Stimulated activated CD8-positive, alpha-beta memory T cell treated with anti-CD3 and anti-CD28 coated beads, Interleukin-2, amount 100 ng/mL, for 48 hours (primary cell): ENCODE measurements around the gene GAPVD1.
"Not testable (repeated sequence)": the region's sequence is repeated elsewhere in the genome, so short reads cannot be mapped to it uniquely, and the experiment has no call there.

Experiments
- DNase-seq, 2 donors: peaks; one replicate each; pipeline ENCODE4 v3.0.0-alpha.2; 2020; ENCODE audit warnings: low read depth in 2 of 2

GAPVD1 gene

DNA sequence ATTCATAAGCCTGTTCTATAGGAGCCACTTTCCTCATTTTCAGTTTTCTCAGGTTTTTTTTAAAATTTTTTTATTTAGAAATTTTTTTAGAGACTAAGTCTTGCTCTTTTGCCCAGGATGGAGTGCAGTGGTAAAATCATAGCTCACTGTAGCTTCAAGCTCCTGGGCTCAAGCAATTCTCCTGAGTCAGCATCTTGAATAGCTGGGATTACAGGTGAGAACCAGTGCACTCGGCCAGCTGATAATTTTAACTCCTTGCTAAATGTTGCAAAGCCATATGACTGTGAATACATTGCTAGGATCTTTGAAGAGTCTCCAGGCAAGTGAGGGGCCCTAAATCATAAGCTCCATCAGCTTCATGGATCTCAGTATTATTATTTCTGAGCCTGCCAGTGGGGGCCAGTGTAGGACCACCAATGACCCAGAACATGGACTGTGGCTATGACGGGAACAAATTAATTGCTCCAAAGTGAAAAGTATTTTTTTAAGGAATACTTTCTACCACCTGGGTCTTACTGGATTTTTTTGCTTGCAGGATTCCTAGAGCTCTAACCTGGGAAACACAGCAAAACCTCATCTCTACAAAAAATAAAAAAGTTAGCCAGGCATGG, 5.7 kb upstream of the GAPVD1 start:
- DNase-seq, result no peak

- no peak for DNase-seq
These were observed 3.4 kb upstream of the GAPVD1 start for GRCh38 chr9:125258160-125258785.

- DNase-seq, result no peak
These were observed 2.6 kb upstream of the GAPVD1 start for GRCh38 chr9:125258832-125259534.

- DNase-seq, result no peak
These were observed 1.1 kb upstream of the GAPVD1 start for GRCh38 chr9:125260561-125260960.

GRCh38 chr9:125262294-125262991, 817 bp downstream of the GAPVD1 start:
- no peak for DNase-seq

- not testable (repeated sequence) for DNase-seq
These were observed 2.4 kb downstream of the GAPVD1 start for GRCh38 chr9:125264068-125264467.

DNA sequence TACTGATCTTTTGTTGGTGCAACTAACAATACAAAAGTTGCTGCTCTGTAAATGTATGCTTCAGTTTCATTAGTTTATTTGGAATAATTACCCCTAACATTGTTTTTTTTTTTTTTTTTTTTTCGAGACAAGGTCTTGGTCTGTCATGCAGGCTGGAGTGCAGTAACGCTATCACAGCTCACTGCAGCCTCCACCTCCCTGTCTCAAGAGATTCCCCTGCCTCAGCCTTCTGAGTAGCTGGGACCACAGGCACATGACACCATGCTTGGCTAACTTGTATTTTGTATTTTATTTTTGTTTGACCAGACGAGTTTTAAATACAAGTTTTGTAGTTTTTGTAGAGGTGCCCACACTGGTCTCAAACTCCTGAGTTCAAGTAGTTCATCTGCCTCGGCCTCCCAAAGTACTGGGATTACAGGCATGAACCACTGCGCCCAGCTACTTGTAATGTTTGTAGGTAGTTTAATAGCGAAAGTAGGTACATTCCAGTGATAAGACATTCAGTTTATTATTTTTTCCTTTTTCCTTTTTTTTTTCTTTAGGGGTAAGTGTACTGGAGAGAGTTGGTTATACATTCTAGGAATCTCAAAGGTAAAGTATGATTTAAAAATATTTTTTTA, 6.9 kb downstream of the GAPVD1 start:
- DNase-seq, result no peak

DNA sequence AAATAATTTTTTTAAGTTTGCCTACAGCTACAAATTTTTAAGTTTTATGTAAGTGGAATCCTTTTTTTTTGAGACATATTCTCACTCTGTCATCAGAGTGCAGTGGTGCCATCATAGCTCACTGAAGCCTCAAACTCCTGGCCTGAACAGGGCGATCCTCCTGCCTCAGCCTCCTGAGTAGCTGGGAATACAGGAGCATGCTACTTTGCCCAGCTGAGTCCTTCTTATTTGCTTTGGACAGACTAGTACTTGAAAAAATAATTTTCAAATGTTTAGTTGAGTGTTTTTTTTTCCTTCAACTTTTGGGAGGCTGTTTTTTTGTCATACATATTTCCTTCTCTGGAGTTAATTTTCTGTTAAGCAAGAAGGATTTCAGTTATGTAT, 7.4 kb downstream of the GAPVD1 start:
- DNase-seq, result no peak

- DNase-seq, result no peak
These were observed 9.5 kb downstream of the GAPVD1 start for GRCh38 chr9:125271081-125271480.

DNA sequence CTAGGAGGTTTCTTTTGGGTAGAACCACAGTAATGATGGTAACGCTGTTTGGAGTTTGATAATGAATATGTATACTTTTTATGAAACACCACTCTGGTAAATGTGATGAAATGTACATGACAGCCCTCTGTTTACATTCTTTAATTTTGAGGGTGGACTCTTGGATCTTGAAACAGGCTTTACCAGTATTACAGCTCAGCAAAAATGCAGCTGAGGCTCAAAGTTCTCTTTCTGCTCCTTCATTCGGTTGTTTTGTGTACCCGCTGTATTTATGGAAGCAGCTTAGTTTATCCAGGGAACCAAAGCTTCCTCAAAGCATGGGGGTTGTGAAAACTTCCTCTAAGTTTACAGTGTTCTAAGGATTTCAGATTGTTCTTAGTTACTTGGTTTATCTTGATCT, 11.1 kb downstream of the GAPVD1 start:
- no peak for DNase-seq

- no peak for DNase-seq
These were observed 15.1 kb downstream of the GAPVD1 start for GRCh38 chr9:125276771-125277170.

- no peak for DNase-seq
These were observed 15.8 kb downstream of the GAPVD1 start for GRCh38 chr9:125277411-125277810.

DNA sequence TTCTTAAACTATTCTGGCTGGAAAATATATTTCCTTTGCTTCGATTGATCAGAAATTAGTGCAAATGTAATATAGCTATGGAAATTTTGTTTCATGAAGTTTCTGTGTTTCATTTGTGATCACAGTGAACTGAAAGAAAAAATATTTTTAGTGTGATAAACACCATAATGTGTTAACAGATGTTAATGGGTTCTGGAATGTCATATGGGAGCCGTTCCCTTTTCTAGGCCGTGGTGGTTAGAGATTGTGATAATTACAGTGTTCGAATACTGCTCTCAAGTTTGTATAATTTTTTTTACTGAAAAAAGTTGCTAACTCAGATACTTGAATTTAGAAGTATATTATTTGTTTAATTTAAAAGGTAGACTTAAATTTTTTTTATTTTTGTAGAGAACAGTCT, 19.3 kb downstream of the GAPVD1 start:
- DNase-seq, result no peak

DNA sequence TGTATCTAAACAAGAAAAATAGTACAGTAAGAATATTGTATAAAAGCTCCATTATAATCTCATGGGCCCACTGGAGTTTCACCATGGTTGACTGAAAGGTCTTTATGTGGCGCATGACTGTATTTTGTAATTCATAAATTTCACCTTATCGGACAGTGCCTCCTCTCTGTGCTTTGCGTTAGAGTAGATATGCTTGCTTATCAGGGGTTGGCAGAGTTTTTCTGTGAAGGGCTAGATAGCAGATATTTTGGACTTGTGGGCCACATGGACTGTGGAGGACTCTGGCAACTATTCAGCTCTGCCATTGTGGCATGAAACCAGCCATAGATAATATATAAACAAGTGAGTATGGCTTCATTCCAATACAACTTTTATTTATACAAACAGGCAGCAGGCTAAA, 23.2 kb downstream of the GAPVD1 start:
- no peak for DNase-seq

GRCh38 chr9:125286935-125287433, 25.4 kb downstream of the GAPVD1 start:
- not testable (repeated sequence) for DNase-seq

DNA sequence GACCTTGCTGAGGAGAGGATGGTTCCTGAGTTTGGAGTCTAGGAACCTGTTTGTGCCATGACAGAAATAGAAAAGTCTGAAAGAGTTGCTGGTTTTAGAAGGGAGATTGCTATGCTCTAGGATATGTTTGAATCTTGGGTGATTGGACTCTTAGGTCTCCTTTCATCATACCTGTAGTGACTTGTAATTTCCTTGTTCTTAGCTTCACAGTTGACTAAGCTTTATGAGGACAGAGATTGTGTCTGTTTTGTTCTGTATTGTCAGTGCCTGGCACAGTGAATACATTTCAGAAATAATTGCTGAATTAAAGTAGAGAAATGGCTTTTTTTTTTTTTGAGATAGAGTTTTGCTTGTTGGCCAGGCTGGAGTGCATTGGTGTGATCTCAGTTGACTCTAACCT, 31.5 kb downstream of the GAPVD1 start:
- DNase-seq, result no peak

DNA sequence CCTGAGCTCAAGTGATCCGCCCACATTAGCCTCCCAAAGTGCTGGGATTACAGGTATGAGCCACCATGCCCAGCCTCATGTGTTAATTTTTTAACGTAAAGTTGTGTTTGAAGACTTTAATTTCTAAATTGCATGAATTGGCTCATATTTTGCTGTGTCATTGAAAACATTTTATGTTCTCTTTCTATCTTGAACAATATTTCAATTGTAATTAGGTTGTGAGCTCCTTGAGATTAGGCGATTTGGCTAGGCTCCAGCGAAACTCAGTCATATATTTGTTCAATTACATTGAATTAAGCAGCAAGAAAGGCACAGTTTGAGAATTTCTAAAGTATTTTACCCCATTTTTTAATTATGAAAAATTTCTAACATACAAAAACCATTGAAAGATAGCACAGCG, 34.0 kb downstream of the GAPVD1 start:
- DNase-seq, result no peak

GRCh38 chr9:125296843-125297372, 35.3 kb downstream of the GAPVD1 start:
- no peak for DNase-seq

DNA sequence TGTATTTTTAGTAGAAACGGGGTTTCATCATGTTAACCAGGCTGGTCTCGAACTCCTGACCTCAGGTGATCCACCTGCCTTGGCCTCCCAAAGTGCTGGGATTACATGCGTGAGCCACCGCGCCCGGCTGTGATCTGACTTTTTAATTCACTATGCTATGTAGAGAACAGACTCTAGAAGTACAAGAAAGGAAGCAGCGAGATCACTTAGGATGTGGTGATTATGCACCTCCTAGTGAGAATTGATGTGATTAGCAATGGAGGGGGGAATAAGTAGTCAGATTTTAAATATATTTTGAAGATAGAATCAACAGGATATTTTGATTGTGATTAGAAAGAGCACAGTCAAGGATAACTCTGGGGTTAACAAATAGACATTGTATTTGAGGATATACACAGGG, 36.3 kb downstream of the GAPVD1 start:
- no peak for DNase-seq

DNA sequence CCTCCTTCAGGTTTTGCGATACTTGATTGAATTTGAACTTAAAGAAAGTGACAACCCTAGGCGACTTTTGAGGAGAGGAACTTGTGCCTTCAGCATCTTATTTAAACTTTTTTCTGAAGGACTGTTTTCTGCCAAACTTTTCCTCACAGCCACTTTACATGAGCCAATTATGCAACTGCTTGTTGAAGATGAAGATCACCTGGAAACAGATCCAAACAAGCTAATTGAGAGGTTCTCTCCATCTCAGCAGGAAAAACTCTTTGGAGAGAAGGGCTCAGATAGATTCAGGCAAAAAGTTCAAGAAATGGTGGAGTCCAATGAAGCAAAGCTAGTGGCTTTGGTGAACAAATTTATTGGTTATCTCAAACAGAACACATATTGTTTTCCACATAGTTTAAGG, 40.6 kb downstream of the GAPVD1 start:
- DNase-seq, result no peak

DNA sequence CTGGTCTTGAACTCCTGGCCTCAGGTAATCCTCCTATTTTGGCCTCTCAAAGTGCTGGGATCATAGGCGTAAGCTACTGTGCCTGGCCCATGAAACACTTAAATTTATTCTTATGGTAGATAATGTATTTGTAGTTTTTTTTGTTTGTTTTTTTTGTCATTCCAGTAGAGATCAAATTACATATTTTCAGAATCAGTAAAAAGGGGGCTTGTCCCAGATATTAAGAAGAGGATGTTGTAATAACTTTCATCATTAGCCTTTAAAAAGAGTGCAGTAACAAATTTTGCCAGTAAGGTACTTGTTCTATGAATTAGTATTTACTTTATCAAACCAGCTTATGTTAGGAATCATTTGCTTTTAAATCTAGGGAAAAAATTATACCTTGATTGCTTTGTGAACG, 42.6 kb downstream of the GAPVD1 start:
- DNase-seq, result no peak

DNA sequence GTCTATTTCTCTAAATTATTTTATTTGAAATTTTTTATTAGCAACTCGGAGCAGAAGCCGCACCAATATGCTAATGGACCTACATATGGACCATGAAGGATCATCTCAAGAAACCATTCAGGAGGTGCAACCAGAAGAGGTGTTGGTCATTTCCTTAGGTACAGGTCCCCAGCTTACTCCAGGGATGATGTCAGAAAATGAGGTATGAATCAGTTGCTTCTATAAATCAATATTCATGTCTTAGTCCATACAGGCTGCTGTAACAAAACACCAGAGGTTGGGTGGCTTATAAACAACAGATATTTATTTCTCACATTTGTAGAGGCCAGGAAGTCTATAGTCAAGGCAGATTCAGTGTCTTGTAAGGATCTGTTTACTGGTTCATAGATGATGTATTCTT, 50.8 kb downstream of the GAPVD1 start:
- DNase-seq, result no peak
